T follicular helper cell (primary cell): ENCODE results near the gene TEDC1.
A peak's percentile ranks its signal among the peaks of the same experiment; 100 is the strongest.

Source experiments
- DNase-seq: peaks from one replicate; pipeline ENCODE4 v3.0.0-alpha.2; 2020; ENCODE audit warnings: low read depth

TEDC1 gene

GRCh38 chr14:105525861-105526775 lies 35.1 kb downstream of the TEDC1 start, which contains the start of gene TMEM121:
TMEM121 (plus strand) TSS chr14:105526583; CDS start chr14:105528835, 2,252 bp downstream.
- DNase-seq: no peak

GRCh38 chr14:105526776-105527380 lies 35.8 kb downstream of the TEDC1 start:
- no peak for DNase-seq

GRCh38 chr14:105527381-105527825 lies 36.4 kb downstream of the TEDC1 start:
- DNase-seq: no peak

- DNase-seq: peak; percentile 70
Measured at GRCh38 chr14:105527826-105528585, 37.0 kb downstream of the TEDC1 start.

- DNase-seq: no peak
Measured at GRCh38 chr14:105528586-105529318, 37.7 kb downstream of the TEDC1 start.

GRCh38 chr14:105529319-105529568 lies 38.2 kb downstream of the TEDC1 start:
- no peak for DNase-seq

- DNase-seq: no peak
Measured at GRCh38 chr14:105529569-105530284, 38.7 kb downstream of the TEDC1 start.

GRCh38 chr14:105530285-105531087 lies 39.4 kb downstream of the TEDC1 start:
- DNase-seq: no peak

GRCh38 chr14:105531088-105531893 lies 40.2 kb downstream of the TEDC1 start:
- no peak for DNase-seq

GRCh38 chr14:105531894-105532623 lies 41.0 kb downstream of the TEDC1 start:
- DNase-seq: no peak

- no peak for DNase-seq
Measured at GRCh38 chr14:105532735-105533141, 41.7 kb downstream of the TEDC1 start.

GRCh38 chr14:105533391-105533790 lies 42.3 kb downstream of the TEDC1 start:
- DNase-seq: no peak

GRCh38 chr14:105533811-105534498 lies 42.9 kb downstream of the TEDC1 start:
- no peak for DNase-seq

- no peak for DNase-seq
Measured at GRCh38 chr14:105534586-105534985, 43.5 kb downstream of the TEDC1 start.

- no peak for DNase-seq
Measured at GRCh38 chr14:105536051-105536450, 45.0 kb downstream of the TEDC1 start.

GRCh38 chr14:105536691-105537579 lies 45.9 kb downstream of the TEDC1 start:
- no peak for DNase-seq
